Measurements from ENCODE around the gene MCM8. TPM values are rescaled to one million over a fixed set of nuclear protein-coding genes. Genes with fewer than 3 reads are reported as not detected.

MCM8 gene
- total RNA-seq, 2 donors from 2014 or later, result 26.1 to 43.0 TPM

DNA sequence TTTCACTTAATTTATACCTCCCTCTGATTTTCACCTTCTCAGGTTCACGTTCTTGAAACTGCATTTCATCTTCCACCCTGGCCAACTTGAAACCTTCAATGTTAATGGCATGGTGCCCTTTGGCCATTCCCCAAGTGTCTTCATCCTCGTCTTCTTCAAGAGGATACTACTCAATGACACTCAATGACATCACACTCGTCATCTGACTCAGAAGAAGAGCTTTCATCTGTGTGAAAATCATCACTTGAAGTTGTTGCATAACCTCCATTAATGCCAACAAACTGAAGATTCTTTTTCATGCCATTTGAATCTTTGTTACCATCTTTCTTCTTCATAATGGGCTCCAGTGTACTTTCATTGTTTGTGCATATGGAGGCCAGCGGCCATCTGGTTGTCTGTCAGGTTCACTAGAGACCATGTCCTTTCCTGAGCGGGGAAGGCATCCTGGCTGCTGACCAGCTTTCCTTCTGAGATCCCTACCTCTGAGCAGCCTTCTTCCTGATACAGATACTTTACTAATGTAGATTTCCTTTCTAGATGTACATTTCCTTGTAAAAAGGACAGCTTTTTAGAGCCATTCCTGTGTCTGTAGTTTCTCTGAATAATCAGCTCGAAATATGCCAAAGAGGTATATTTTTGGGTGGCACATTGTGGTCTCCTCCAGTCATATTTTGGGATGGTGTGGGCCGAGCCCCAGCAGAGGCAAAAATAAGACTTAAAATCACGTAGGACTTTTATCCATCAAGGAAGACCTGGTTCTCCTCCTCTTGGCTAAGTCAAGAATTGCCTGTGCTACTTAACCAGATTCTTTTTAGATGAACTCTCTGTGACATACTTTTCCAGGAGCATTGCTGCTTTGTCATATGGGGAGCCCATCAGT is 21.4 kb upstream of the MCM8 start:
- no peak overlapping the region for H3K27ac ChIP-seq (ENCODE audit: low read depth, low read length)
- peaks cover 10% of the 10 kb centered on the region for H3K27me3 Mint-ChIP-seq (ENCODE audit: insufficient read depth)
- no peaks in the 10 kb centered on the region for H3K4me1 Mint-ChIP-seq
- no peak overlapping the region for H3K4me3 ChIP-seq (ENCODE audit: low read length)
- H3K36me3 Mint-ChIP-seq (ENCODE audit: low read depth), result no peaks in the 10 kb centered on the region
- no peaks in the 10 kb centered on the region for H3K36me3 ChIP-seq (ENCODE audit: control insufficient read depth, insufficient read depth, low read length)
- H3K27me3 ChIP-seq (ENCODE audit: control insufficient read depth, insufficient read depth, low read length, poor library complexity, severe bottlenecking), result peaks cover 9% of the 10 kb centered on the region
- no peak overlapping the region for H3K27ac Mint-ChIP-seq
- no peak overlapping the region for H3K9ac ChIP-seq (ENCODE audit: extremely low read depth, low read length, poor library complexity, severe bottlenecking)
- WGBS, 2 experiments (ENCODE audit: insufficient coverage in 1 of 2, insufficient read length in 1 of 2), result 88 to 90% methylated on average over 6 to 8 of the region's 8 CpGs
- H3K4me3 Mint-ChIP-seq, result no peak overlapping the region
- TF ChIP-seq, protein P1, sequence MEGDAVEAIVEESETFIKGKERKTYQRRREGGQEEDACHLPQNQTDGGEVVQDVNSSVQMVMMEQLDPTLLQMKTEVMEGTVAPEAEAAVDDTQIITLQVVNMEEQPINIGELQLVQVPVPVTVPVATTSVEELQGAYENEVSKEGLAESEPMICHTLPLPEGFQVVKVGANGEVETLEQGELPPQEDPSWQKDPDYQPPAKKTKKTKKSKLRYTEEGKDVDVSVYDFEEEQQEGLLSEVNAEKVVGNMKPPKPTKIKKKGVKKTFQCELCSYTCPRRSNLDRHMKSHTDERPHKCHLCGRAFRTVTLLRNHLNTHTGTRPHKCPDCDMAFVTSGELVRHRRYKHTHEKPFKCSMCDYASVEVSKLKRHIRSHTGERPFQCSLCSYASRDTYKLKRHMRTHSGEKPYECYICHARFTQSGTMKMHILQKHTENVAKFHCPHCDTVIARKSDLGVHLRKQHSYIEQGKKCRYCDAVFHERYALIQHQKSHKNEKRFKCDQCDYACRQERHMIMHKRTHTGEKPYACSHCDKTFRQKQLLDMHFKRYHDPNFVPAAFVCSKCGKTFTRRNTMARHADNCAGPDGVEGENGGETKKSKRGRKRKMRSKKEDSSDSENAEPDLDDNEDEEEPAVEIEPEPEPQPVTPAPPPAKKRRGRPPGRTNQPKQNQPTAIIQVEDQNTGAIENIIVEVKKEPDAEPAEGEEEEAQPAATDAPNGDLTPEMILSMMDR (conservative IDR thresholded peaks at IDR 0.05), result no peak
- H3K9me3 ChIP-seq (ENCODE audit: control insufficient read depth, low read length), result no peaks in the 10 kb centered on the region
- DNase-seq, result no peak
- no peaks in the 10 kb centered on the region for H3K4me1 ChIP-seq (ENCODE audit: control insufficient read depth, insufficient read depth, low read length)
- no peaks in the 10 kb centered on the region for H3K9me3 Mint-ChIP-seq

- no peaks in the 10 kb centered on the region for H3K36me3 ChIP-seq (ENCODE audit: control insufficient read depth, insufficient read depth, low read length)
- H3K27ac Mint-ChIP-seq, result no peak overlapping the region
- no peak overlapping the region for H3K9ac ChIP-seq (ENCODE audit: extremely low read depth, low read length, poor library complexity, severe bottlenecking)
- H3K4me1 ChIP-seq (ENCODE audit: control insufficient read depth, insufficient read depth, low read length), result no peaks in the 10 kb centered on the region
- DNase-seq, result no peak
- H3K4me1 Mint-ChIP-seq, result no peaks in the 10 kb centered on the region
- no peak overlapping the region for H3K27ac ChIP-seq (ENCODE audit: low read depth, low read length)
- TF ChIP-seq, protein P1 (conservative IDR thresholded peaks at IDR 0.05), result no peak
- no peak overlapping the region for H3K4me3 Mint-ChIP-seq
- peaks cover 5% of the 10 kb centered on the region for H3K27me3 Mint-ChIP-seq (ENCODE audit: insufficient read depth)
- WGBS, 2 experiments (ENCODE audit: insufficient coverage in 1 of 2, insufficient read length in 1 of 2), result 95 to 96% methylated on average over 3 of the region's 3 CpGs
- peaks cover 9% of the 10 kb centered on the region for H3K27me3 ChIP-seq (ENCODE audit: control insufficient read depth, insufficient read depth, low read length, poor library complexity, severe bottlenecking)
- no peaks in the 10 kb centered on the region for H3K9me3 Mint-ChIP-seq
- no peaks in the 10 kb centered on the region for H3K9me3 ChIP-seq (ENCODE audit: control insufficient read depth, low read length)
- no peaks in the 10 kb centered on the region for H3K36me3 Mint-ChIP-seq (ENCODE audit: low read depth)
- no peak overlapping the region for H3K4me3 ChIP-seq (ENCODE audit: low read length)
Measured at GRCh38 chr20:5931411-5931810, 19.0 kb upstream of the MCM8 start.

DNA sequence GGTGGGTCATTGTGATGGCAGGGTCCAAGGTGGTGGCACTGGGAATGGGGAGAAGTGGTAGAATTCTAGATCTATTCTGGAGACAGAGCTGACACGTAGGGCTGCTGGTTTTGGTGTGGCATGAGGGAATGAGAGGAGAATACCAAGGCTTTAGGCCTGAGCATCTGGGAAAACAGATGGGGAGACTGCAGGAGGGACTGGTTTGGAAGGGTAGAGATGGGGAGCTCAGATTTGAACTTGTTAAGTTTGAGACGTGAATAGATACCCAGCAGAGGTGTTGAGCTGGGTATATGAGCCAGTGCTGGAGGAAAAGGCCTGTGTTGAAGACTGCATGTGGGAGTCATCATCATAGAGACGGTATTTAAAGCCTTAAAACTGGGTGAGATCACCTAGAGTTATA is 17.7 kb upstream of the MCM8 start:
- Mint-ChIP-seq H3K27ac (no peak overlapping the region), H3K9me3 (no peaks in the 10 kb centered on the region), H3K36me3 (ENCODE audit: low read depth) (peaks cover 1% of the 10 kb centered on the region), H3K4me1 (no peaks in the 10 kb centered on the region), H3K27me3 (ENCODE audit: insufficient read depth) (peaks cover 5% of the 10 kb centered on the region), H3K4me3 (no peak overlapping the region)
- Histone ChIP-seq H3K9me3 (ENCODE audit: control insufficient read depth, low read length) (no peaks in the 10 kb centered on the region), H3K27ac (ENCODE audit: low read depth, low read length) (no peak overlapping the region), H3K9ac (ENCODE audit: extremely low read depth, low read length, poor library complexity, severe bottlenecking) (no peak overlapping the region), H3K36me3 (ENCODE audit: control insufficient read depth, insufficient read depth, low read length) (peaks cover 6% of the 10 kb centered on the region), H3K4me3 (ENCODE audit: low read length) (no peak overlapping the region), H3K4me1 (ENCODE audit: control insufficient read depth, insufficient read depth, low read length) (no peaks in the 10 kb centered on the region), H3K27me3 (ENCODE audit: control insufficient read depth, insufficient read depth, low read length, poor library complexity, severe bottlenecking) (peaks cover 9% of the 10 kb centered on the region)
- 94 to 96% methylated on average over 2 to 3 of the region's 3 CpGs for WGBS, 2 experiments (ENCODE audit: insufficient coverage in 1 of 2, insufficient read length in 1 of 2)
- no peak for DNase-seq
- TF ChIP-seq, protein P1 (conservative IDR thresholded peaks at IDR 0.05), result no peak
